Lower lobe of right lung (tissue), 2 donors: ENCODE data around the gene TTC7B. TPM values are rescaled to one million over a fixed set of nuclear protein-coding genes. Genes with fewer than 3 reads are reported as not detected.
A peak's percentile ranks its signal among the peaks of the same experiment; 100 is the strongest.

Experiments
- ATAC-seq, 2 donors: fragments of 200-7000 bp; cut with Tn5 transposase; one replicate each; pipeline ENCODE4 v1.9.1; 2020 to 2022; ENCODE audit warnings: mild to moderate bottlenecking in 2 of 2, moderate library complexity in 2 of 2
- DNase-seq: peaks from one replicate; pipeline ENCODE4 v3.0.0-alpha.2; 2020
- H3K27ac ChIP-seq: fragments of 200-600 bp; one replicate; pipeline ENCODE4 v1.8.0; 2022
- H3K27me3 ChIP-seq: fragments of 200-600 bp; one replicate; pipeline ENCODE4 v1.8.0; 2022; ENCODE audit warnings: low read depth
- H3K36me3 ChIP-seq: fragments of 200-600 bp; one replicate; pipeline ENCODE4 v1.8.0; 2022; ENCODE audit warnings: mild to moderate bottlenecking
- H3K4me1 ChIP-seq: fragments of 200-600 bp; one replicate; pipeline ENCODE4 v1.8.0; 2022
- H3K4me3 ChIP-seq: fragments of 200-600 bp; one replicate; pipeline ENCODE4 v1.8.0; 2022; ENCODE audit warnings: mild to moderate bottlenecking
- H3K9me3 ChIP-seq: fragments of 200-600 bp; one replicate; pipeline ENCODE4 v1.8.0; 2022
- CTCF ChIP-seq: fragments of 200-600 bp; IDR thresholded peaks from one replicate; pipeline ENCODE4 v1.8.0; 2022; ENCODE audit warnings: antibody characterized with exemption, mild to moderate bottlenecking
- intact Hi-C: fragments of 100-400 bp; cut with DNase I; formaldehyde crosslinking; loops from one replicate; pipeline ENCODE4 v1.11.0; 2022
- total RNA-seq: library from RNA; stranded (reverse); fragmentation: NEBNext Ultra II Directional; extraction: Animal tissue kit (Norgen Biotek cat#: 25700); gene quantifications from one replicate; pipeline ENCODE4 v1.2.1, GENCODE V29; 2021
- donor health status: DM: no; HTN: yes; CAD: no; lungs with severe emphysema.

TTC7B gene
- total RNA-seq, 1 donor from 2014 or later, result 54.1 TPM

DNA sequence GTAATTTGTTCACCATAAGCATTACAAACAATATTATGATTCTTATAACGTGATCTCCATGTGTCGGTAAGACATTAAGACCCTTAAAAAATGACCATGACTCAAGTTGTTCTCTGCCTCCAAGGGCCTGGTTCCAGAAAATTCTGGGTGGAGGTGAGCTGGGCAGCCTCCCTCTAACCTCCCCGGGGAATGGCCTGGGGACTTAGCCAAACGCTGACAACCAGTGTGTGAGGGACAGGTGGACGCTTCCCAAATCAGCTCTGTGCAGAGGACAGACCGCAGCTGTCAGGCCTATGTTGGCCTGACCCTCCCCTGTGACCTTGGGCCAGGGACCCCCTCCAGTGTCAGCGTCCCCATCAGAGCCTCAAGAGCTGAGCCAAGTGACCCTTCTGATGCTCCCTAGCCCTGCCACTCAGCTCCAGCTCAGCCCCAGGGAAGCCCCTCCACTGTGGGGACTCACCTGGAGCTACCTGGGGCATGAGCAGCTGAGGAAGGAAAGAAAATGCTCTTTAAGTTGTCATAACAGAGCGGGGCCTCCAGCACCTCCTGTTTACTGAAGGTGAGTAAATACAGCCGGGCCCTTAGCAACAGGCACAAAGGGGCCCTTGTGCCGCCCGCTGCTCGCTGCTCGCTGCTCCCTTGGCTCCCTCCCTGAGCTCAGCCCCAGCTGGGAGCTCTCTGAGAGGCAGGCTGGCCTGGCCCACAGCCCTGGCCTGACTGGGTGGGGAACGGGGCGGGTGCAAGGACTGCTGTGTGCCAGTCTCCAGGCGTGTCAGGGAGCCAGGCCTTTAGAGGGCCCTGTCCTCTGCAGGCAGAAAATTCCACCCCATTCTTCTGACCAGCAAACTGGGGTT, 302.8 kb downstream of the TTC7B start:
- peak; percentile 91 for DNase-seq
- intact Hi-C loops, result no loop called here
- no peak for TF ChIP-seq CTCF
- Histone ChIP-seq H3K27ac (peak overlapping the region; percentile 67), H3K4me3 (no peak overlapping the region), H3K9me3 (no peaks in the 10 kb centered on the region), H3K36me3 (no peaks in the 10 kb centered on the region), H3K4me1 (peaks cover 21% of the 10 kb centered on the region), H3K27me3 (no peaks in the 10 kb centered on the region)
- ATAC-seq, result peak; percentile 94

DNA sequence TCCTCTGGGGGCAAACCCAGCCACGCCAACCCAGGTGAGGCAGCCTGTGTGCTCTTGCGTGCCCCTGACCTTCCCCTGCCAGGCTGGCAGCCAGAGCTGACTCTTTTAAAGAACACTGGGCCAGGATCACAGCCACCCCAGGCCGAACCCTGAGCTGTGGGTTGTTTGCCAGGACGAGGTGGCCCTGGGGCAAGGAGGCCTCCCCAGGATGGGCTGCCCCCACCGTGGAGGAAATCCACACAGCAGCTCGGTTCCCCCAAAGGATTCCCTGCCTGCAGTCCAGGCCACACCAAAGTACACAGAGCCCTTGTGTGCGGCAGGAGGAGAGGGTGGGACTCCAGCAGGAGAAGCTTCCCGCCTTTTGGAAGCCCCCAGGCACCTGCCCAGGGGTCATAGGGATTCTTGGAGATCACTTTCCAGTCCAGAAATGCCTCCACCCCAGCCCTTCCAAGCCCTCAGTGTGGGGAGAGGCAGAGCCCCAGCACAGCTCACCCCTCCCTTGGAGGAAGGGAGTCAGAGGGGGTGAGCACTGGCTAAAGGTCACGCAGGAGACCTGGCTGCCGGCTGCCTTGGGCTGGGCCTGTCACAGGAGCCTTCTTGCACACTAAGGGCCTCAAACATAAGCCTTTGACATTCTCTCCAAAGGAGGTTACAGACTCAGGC, 303.8 kb downstream of the TTC7B start:
- DNase-seq, result peak; percentile 40
- Histone ChIP-seq H3K4me3 (no peak overlapping the region), H3K27me3 (no peaks in the 10 kb centered on the region), H3K4me1 (peaks cover 21% of the 10 kb centered on the region), H3K27ac (peak overlapping the region; percentile 67), H3K9me3 (no peaks in the 10 kb centered on the region), H3K36me3 (no peaks in the 10 kb centered on the region)
- no peak for TF ChIP-seq CTCF
- intact Hi-C loops, result no loop called here
- ATAC-seq, result no peak

GRCh38 chr14:90511795-90512328, 304.4 kb downstream of the TTC7B start:
- H3K27ac ChIP-seq, result no peak overlapping the region
- peaks cover 21% of the 10 kb centered on the region for H3K4me1 ChIP-seq
- TF ChIP-seq CTCF, result no peak
- H3K27me3 ChIP-seq, result no peaks in the 10 kb centered on the region
- no peaks in the 10 kb centered on the region for H3K36me3 ChIP-seq
- no peak overlapping the region for H3K4me3 ChIP-seq
- DNase-seq, result no peak
- no peaks in the 10 kb centered on the region for H3K9me3 ChIP-seq
- ATAC-seq, result no peak
- intact Hi-C loops, result no loop called here

GRCh38 chr14:90511252-90511651, 305.0 kb downstream of the TTC7B start:
- Histone ChIP-seq H3K4me3 (no peak overlapping the region), H3K4me1 (peaks cover 21% of the 10 kb centered on the region), H3K27me3 (no peaks in the 10 kb centered on the region), H3K36me3 (no peaks in the 10 kb centered on the region), H3K9me3 (no peaks in the 10 kb centered on the region), H3K27ac (no peak overlapping the region)
- TF ChIP-seq CTCF, result no peak
- intact Hi-C loops, result no loop called here
- ATAC-seq (no peak), DNase-seq (no peak)

- TF ChIP-seq CTCF, result no peak
- Histone ChIP-seq H3K27ac (no peak overlapping the region), H3K4me1 (peaks cover 21% of the 10 kb centered on the region), H3K27me3 (no peaks in the 10 kb centered on the region), H3K36me3 (no peaks in the 10 kb centered on the region), H3K9me3 (no peaks in the 10 kb centered on the region), H3K4me3 (no peak overlapping the region)
- ATAC-seq, result peak in 1 of 2 donors; percentile 32
- intact Hi-C loops, result no loop called here
- peak; percentile 61 for DNase-seq
Observed at GRCh38 chr14:90510159-90510558, 306.1 kb downstream of the TTC7B start.
